HT1080 (cell line): ENCODE results near the gene CLASP1. TPM values are rescaled to one million over a fixed set of nuclear protein-coding genes. Genes with fewer than 3 reads are reported as not detected.
"Not testable (repeated sequence)": the region's sequence is repeated elsewhere in the genome, so short reads cannot be mapped to it uniquely, and the experiment has no call there.

Source experiments
- DNase-seq: peaks from one replicate; pipeline ENCODE4 v3.0.0-alpha.2; 2015; ENCODE audit warnings: low read depth
- total RNA-seq: library from RNA; depleted of rRNA; stranded (reverse); fragments of >200 nt; shearing (Covaris generic); gene quantifications from 2 replicates; pipeline ENCODE4 v1.2.3, GENCODE V29; 2014

The CLASP1 gene
- total RNA-seq, 1 experiment from 2014 or later: 22.5 TPM

GRCh38 chr2:121583555-121583954 lies 65.7 kb downstream of the CLASP1 start:
- DNase-seq: no peak

GRCh38 chr2:121582272-121582671 lies 67.0 kb downstream of the CLASP1 start:
- no peak for DNase-seq

- no peak for DNase-seq
Measured at GRCh38 chr2:121579309-121579708, 70.0 kb downstream of the CLASP1 start.

GRCh38 chr2:121577381-121577780 lies 71.9 kb downstream of the CLASP1 start:
- DNase-seq: no peak

GRCh38 chr2:121576263-121576662 lies 73.0 kb downstream of the CLASP1 start:
- no peak for DNase-seq

GRCh38 chr2:121575800-121576199 lies 73.5 kb downstream of the CLASP1 start:
- no peak for DNase-seq

GRCh38 chr2:121570667-121571055 lies 78.6 kb downstream of the CLASP1 start:
- DNase-seq: no peak

GRCh38 chr2:121570036-121570666 lies 79.1 kb downstream of the CLASP1 start:
- DNase-seq: no peak

- DNase-seq: peak; percentile 3
Measured at GRCh38 chr2:121567957-121568409, 81.3 kb downstream of the CLASP1 start.

GRCh38 chr2:121567452-121567851 lies 81.8 kb downstream of the CLASP1 start:
- DNase-seq: no peak

- no peak for DNase-seq
Measured at GRCh38 chr2:121565389-121566250, 83.6 kb downstream of the CLASP1 start.

GRCh38 chr2:121564905-121565304 lies 84.4 kb downstream of the CLASP1 start:
- no peak for DNase-seq

- DNase-seq: not testable (repeated sequence)
Measured at GRCh38 chr2:121563754-121564153, 85.5 kb downstream of the CLASP1 start.

GRCh38 chr2:121562269-121563176 lies 86.7 kb downstream of the CLASP1 start:
- DNase-seq: peak; percentile 1

- peak; percentile 25 for DNase-seq
Measured at GRCh38 chr2:121561617-121562268, 87.5 kb downstream of the CLASP1 start.

- DNase-seq: no peak
Measured at GRCh38 chr2:121558329-121558728, 90.9 kb downstream of the CLASP1 start.

GRCh38 chr2:121555008-121555407 lies 94.3 kb downstream of the CLASP1 start:
- no peak for DNase-seq

GRCh38 chr2:121552477-121553180 lies 96.6 kb downstream of the CLASP1 start:
- not testable (repeated sequence) for DNase-seq

- no peak for DNase-seq
Measured at GRCh38 chr2:121550669-121551068, 98.6 kb downstream of the CLASP1 start.

- DNase-seq: no peak
Measured at GRCh38 chr2:121547646-121548045, 101.6 kb downstream of the CLASP1 start.
